Upper lobe of left lung (tissue), 4 donors: ENCODE results near the gene TECTA.

Experiments
- CTCF ChIP-seq, 6 experiments: fragments of 450-650 bp in 4 of 6; fragments of 200-600 bp in 2 of 6; sonication (generic) in 2 of 6; IDR thresholded peaks; one replicate each; pipeline ENCODE4 v1.5.1; 2016 to 2019; ENCODE audit warnings: antibody characterized with exemption in 6 of 6
- POLR2AphosphoS5 ChIP-seq, 2 donors: sonication (generic); formaldehyde crosslinking; IDR thresholded peaks; one replicate each; pipeline ENCODE4 v1.5.1; 2017; ENCODE audit warnings: antibody characterized with exemption in 2 of 2

- TF ChIP-seq CTCF (IDR thresholded peaks at IDR 0.05) (no peak), POLR2AphosphoS5 (IDR thresholded peaks at IDR 0.05) (no peak)
These were observed 113.8 kb downstream of the TECTA start for GRCh38 chr11:121214861-121215260.
